Measurements from ENCODE around the gene PPP1R12C.
"Not testable (repeated sequence)": the region's sequence is repeated elsewhere in the genome, so short reads cannot be mapped to it uniquely, and the experiment has no call there.

The PPP1R12C gene

GRCh38 chr19:55116859-55117662 lies at the start of gene PPP1R12C:
TSS of gene PPP1R12C (minus strand) at chr19:55117637. CDS start at chr19:55117543, 94 bp downstream.
- no peak for DNase-seq

GRCh38 chr19:55166530-55167268 lies 49.3 kb upstream of the PPP1R12C start, which contains the start of gene DNAAF3:
TSS of gene DNAAF3 (minus strand) at chr19:55166613. CDS start at chr19:55166413, 200 bp downstream.
- no peak for DNase-seq

- DNase-seq = no peak
Observed at GRCh38 chr19:55165952-55166529, 48.6 kb upstream of the PPP1R12C start.

GRCh38 chr19:55161571-55162322 lies 44.3 kb upstream of the PPP1R12C start:
- DNase-seq = no peak

GRCh38 chr19:55160986-55161365 lies 43.5 kb upstream of the PPP1R12C start:
- DNase-seq = no peak

GRCh38 chr19:55160128-55160985 lies 42.9 kb upstream of the PPP1R12C start:
- no peak for DNase-seq

GRCh38 chr19:55158848-55159749 lies 41.7 kb upstream of the PPP1R12C start:
- DNase-seq = no peak

GRCh38 chr19:55158423-55158822 lies 41.0 kb upstream of the PPP1R12C start:
- no peak for DNase-seq

- DNase-seq = no peak
Observed at GRCh38 chr19:55157064-55157908, 39.8 kb upstream of the PPP1R12C start, which contains the start of gene TNNI3. TSS of gene TNNI3 (minus strand) at chr19:55157732. CDS start at chr19:55157589, 143 bp downstream.

- no peak for DNase-seq
Observed at GRCh38 chr19:55156202-55157063, 39.0 kb upstream of the PPP1R12C start.

GRCh38 chr19:55155784-55156183 lies 38.3 kb upstream of the PPP1R12C start:
- DNase-seq = not testable (repeated sequence)

GRCh38 chr19:55153652-55154264 lies 36.3 kb upstream of the PPP1R12C start:
- no peak for DNase-seq

GRCh38 chr19:55152017-55152416 lies 34.6 kb upstream of the PPP1R12C start:
- DNase-seq = no peak

GRCh38 chr19:55149078-55150003 lies 31.9 kb upstream of the PPP1R12C start, which contains the start of gene TNNT1:
TSS of gene TNNT1 (minus strand) at chr19:55149206. CDS start at chr19:55147157, 2,049 bp downstream.
- no peak for DNase-seq

- no peak for DNase-seq
Observed at GRCh38 chr19:55147545-55148251, 30.3 kb upstream of the PPP1R12C start.

- DNase-seq = no peak
Observed at GRCh38 chr19:55146705-55147273, 29.4 kb upstream of the PPP1R12C start.

Data from cortex of kidney (tissue), 1 donor.